Keratinocyte (primary cell): ENCODE measurements around the gene P2RY12. TPM values are rescaled to one million over a fixed set of nuclear protein-coding genes. Genes with fewer than 3 reads are reported as not detected.

Experiments
- DNase-seq: peaks from one replicate; pipeline ENCODE4 v3.0.0-alpha.2; 2011; ENCODE audit warnings: low read depth, missing footprints, low spot score
- FAIRE-seq: peaks from 2 replicates; lab custom pipeline; 2011; peaks lifted over from hg19 to GRCh38; lab: Jason Lieb, UNC
- H2AFZ ChIP-seq: 2 replicates; pipeline ENCODE4 v1.6.0; 2012; ENCODE audit warnings: low read length, control low read depth, inconsistent platforms; ENCODE audit not compliant: control insufficient read depth
- H3K27ac ChIP-seq: 2 replicates; pipeline ENCODE4 v1.5.1; 2011; ENCODE audit warnings: low read length; ENCODE audit not compliant: control insufficient read depth, insufficient read depth
- H3K27me3 ChIP-seq: 3 replicates; pipeline ENCODE4 v1.6.0; 2011; ENCODE audit warnings: low read length; ENCODE audit not compliant: control insufficient read depth, insufficient read depth; ENCODE audit errors: extremely low read depth
- H3K36me3 ChIP-seq, 2 experiments: 2 replicates in 1 of 2; 3 replicates in 1 of 2; pipeline ENCODE4 v1.5.1; 2011; ENCODE audit warnings: low read length in 2 of 2, mild to moderate bottlenecking in 1 of 2; ENCODE audit not compliant: control insufficient read depth in 2 of 2, insufficient read depth in 2 of 2; ENCODE audit errors: extremely low read depth in 1 of 2
- H3K4me1 ChIP-seq: 3 replicates; pipeline ENCODE4 v1.5.1; 2011; ENCODE audit warnings: low read length; ENCODE audit not compliant: control insufficient read depth, insufficient read depth; ENCODE audit errors: extremely low read depth
- H3K4me2 ChIP-seq: 3 replicates; pipeline ENCODE4 v1.6.0; 2011; ENCODE audit warnings: low read depth, low read length; ENCODE audit not compliant: control insufficient read depth, insufficient read depth; ENCODE audit errors: extremely low read depth
- H3K4me3 ChIP-seq, 3 experiments: fragments of 200-600 bp in 1 of 3; sonication (generic) in 1 of 3; 2 replicates in 2 of 3; 3 replicates in 1 of 3; pipeline ENCODE4 v1.5.1; 2011 to 2016; ENCODE audit warnings: low read length in 3 of 3, mild to moderate bottlenecking in 3 of 3, control low read depth in 2 of 3, inconsistent platforms in 1 of 3, low read depth in 1 of 3, mixed read lengths in 1 of 3, mixed run types in 1 of 3, moderate library complexity in 1 of 3; ENCODE audit not compliant: control insufficient read depth in 2 of 3, insufficient read depth in 2 of 3; ENCODE audit errors: extremely low read depth in 1 of 3
- H3K79me2 ChIP-seq: 2 replicates; pipeline ENCODE4 v1.6.0; 2012; ENCODE audit warnings: low read length; ENCODE audit not compliant: control insufficient read depth, insufficient read depth
- H3K9ac ChIP-seq: 3 replicates; pipeline ENCODE4 v1.6.0; 2011; ENCODE audit warnings: low read length; ENCODE audit not compliant: control insufficient read depth, insufficient read depth; ENCODE audit errors: extremely low read depth
- H3K9me1 ChIP-seq: 3 replicates; pipeline ENCODE4 v1.6.0; 2011; ENCODE audit warnings: low read length; ENCODE audit not compliant: control insufficient read depth, insufficient read depth; ENCODE audit errors: extremely low read depth
- H3K9me3 ChIP-seq: 2 replicates; pipeline ENCODE4 v1.5.1; 2012; ENCODE audit warnings: low read depth, low read length; ENCODE audit not compliant: control insufficient read depth
- H4K20me1 ChIP-seq: 3 replicates; pipeline ENCODE4 v1.6.0; 2011; ENCODE audit warnings: low read length; ENCODE audit not compliant: control insufficient read depth, insufficient read depth; ENCODE audit errors: extremely low read depth
- EZH2 ChIP-seq: IDR thresholded peaks from one replicate; pipeline ENCODE4 v1.6.1; 2012; ENCODE audit warnings: inconsistent platforms, mild to moderate bottlenecking, low read length, moderate library complexity
- dilution Hi-C: fragments of 300-500 bp; cut with MboI; formaldehyde crosslinking; loops from one replicate; pipeline ENCODE4 v1.7.0; 2020; ENCODE audit warnings: low sequenced_read_pairs; ENCODE audit not compliant: extremely low pct_ligation_motif_present
- polyA plus RNA-seq, 5 experiments: library from polyadenylated mRNA; depleted of rRNA in 3 of 5; stranded (reverse) in 3 of 5; stranded (forward) in 1 of 5; unstranded in 1 of 5; fragments of >200 nt; gene quantifications; 1 replicate in 1 of 5; 2 replicates in 3 of 5; 3 replicates in 1 of 5; pipeline versions ENCODE4 v1.2.1 to v1.2.3, GENCODE V29; 2011 to 2012; ENCODE audit warnings: missing spikeins in 2 of 5, low read depth in 1 of 5, low replicate concordance in 1 of 5
- TF ChIP-seq, protein P1 (sequence below), 3 experiments: IDR thresholded peaks in 1 of 3; conservative IDR thresholded peaks in 1 of 3; optimal IDR thresholded peaks in 1 of 3; 2 replicates in 2 of 3; 3 replicates in 1 of 3; pipeline versions ENCODE3 to v1.5.1; 2011; ENCODE audit warnings: low read length in 3 of 3, mild to moderate bottlenecking in 3 of 3, moderate library complexity in 2 of 3, control low read depth in 1 of 3, inconsistent platforms in 1 of 3; ENCODE audit not compliant: insufficient read depth in 2 of 3; ENCODE audit errors: extremely low read depth in 1 of 3

Gene P2RY12
- polyA plus RNA-seq, 1 donor (not counting 4 experiments of a cell fraction or from before 2014, with no cell fraction given): not detected

DNA sequence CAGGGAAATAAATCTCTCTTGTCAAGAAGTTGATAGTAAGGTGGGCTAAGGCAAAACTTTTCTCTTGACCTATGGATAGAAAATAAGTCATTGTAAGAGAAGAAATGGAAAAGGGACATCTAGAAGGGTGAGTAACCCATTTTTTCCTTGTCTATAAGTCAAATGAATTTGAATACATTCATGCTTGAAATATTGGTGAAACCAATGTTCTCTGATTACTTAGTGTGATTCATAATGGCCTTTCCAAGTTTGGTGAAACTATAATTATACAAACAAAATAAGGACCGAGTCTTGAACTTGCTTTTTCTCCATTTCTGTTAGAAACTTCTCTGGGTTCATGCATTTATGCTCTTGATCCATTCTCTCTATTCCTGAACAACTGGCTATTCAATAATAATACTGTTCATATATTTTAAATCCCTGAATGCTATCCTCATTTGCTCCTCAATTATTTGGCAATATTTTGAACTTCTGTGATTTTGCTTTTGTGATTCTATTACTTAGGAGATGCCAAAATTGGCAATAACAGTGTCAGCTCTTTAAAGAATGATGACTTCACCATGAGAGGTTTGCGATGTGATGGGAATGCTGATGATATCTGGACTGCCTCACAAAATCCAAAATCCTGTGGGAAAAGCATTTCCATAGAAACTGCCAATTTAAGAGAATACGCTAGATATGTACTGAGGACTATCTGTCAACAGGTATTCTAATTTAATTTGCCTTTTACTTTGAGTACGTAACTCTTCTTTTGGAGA, 12.3 kb downstream of the P2RY12 start:
- dilution Hi-C loops: no loop called here
- no peaks in the 10 kb centered on the region for H3K79me2 ChIP-seq
- no peak overlapping the region for H3K9ac ChIP-seq
- no peak overlapping the region for H3K27ac ChIP-seq
- H4K20me1 ChIP-seq: no peaks in the 10 kb centered on the region
- no peak overlapping the region for H3K4me2 ChIP-seq
- DNase-seq: no peak
- no peaks in the 10 kb centered on the region for H3K4me1 ChIP-seq
- H3K9me1 ChIP-seq: no peaks in the 10 kb centered on the region
- TF ChIP-seq EZH2: no peak
- TF ChIP-seq, protein P1, sequence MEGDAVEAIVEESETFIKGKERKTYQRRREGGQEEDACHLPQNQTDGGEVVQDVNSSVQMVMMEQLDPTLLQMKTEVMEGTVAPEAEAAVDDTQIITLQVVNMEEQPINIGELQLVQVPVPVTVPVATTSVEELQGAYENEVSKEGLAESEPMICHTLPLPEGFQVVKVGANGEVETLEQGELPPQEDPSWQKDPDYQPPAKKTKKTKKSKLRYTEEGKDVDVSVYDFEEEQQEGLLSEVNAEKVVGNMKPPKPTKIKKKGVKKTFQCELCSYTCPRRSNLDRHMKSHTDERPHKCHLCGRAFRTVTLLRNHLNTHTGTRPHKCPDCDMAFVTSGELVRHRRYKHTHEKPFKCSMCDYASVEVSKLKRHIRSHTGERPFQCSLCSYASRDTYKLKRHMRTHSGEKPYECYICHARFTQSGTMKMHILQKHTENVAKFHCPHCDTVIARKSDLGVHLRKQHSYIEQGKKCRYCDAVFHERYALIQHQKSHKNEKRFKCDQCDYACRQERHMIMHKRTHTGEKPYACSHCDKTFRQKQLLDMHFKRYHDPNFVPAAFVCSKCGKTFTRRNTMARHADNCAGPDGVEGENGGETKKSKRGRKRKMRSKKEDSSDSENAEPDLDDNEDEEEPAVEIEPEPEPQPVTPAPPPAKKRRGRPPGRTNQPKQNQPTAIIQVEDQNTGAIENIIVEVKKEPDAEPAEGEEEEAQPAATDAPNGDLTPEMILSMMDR (optimal IDR thresholded peaks at IDR 0.05 in 1 of 3, IDR thresholded peaks at IDR 0.05 in 1 of 3, conservative IDR thresholded peaks at IDR 0.05 in 1 of 3; ENCODE audit: extremely low read depth in 1 of 3, insufficient read depth in 2 of 3, low read length in 3 of 3): no peak
- no peaks in the 10 kb centered on the region for H3K9me3 ChIP-seq
- no peaks in the 10 kb centered on the region for H3K27me3 ChIP-seq
- H3K4me3 ChIP-seq: no peak overlapping the region
- FAIRE-seq: no peak
- no peaks in the 10 kb centered on the region for H3K36me3 ChIP-seq
- no peak overlapping the region for H2AFZ ChIP-seq

DNA sequence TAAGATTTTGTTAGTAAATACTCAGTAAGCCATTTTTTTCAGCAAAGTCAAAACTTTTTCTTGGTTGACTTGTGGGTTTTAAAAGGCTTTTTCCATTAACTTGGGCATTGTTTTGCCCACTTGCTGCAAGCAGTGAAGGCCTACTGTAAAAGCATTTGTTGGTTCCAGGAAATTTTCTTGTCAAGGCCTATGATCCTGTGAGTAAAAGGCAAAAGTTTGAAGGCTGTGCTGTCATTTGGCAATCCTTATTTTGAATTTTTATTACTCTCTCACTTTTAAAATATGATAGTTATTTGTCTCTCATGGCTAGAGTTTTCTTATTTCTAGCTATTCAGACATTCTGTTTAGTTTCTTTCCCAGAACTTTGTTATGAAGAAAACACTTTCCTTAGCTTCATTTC, 13.0 kb downstream of the P2RY12 start:
- Histone ChIP-seq H3K27ac (no peak overlapping the region), H3K4me3 (no peak overlapping the region), H3K36me3 (no peaks in the 10 kb centered on the region), H3K79me2 (no peaks in the 10 kb centered on the region), H3K4me1 (no peaks in the 10 kb centered on the region), H3K9ac (no peak overlapping the region), H3K9me1 (no peaks in the 10 kb centered on the region), H3K4me2 (no peak overlapping the region), H2AFZ (no peak overlapping the region), H3K9me3 (no peaks in the 10 kb centered on the region), H3K27me3 (no peaks in the 10 kb centered on the region), H4K20me1 (no peaks in the 10 kb centered on the region)
- TF ChIP-seq, protein P1 (optimal IDR thresholded peaks at IDR 0.05 in 1 of 3, IDR thresholded peaks at IDR 0.05 in 1 of 3, conservative IDR thresholded peaks at IDR 0.05 in 1 of 3; ENCODE audit: extremely low read depth in 1 of 3, insufficient read depth in 2 of 3, low read length in 3 of 3): no peak
- no peak for TF ChIP-seq EZH2
- no peak for DNase-seq
- dilution Hi-C loops: no loop called here
- FAIRE-seq: no peak
